AG04450 (cell line): ENCODE results near the gene TTLL6. TPM values are rescaled to one million over a fixed set of nuclear protein-coding genes. Genes with fewer than 3 reads are reported as not detected.

Experiments
- CTCF ChIA-PET: fragments of 300-600, 350-600 bp; formaldehyde crosslinking; extraction: SDS; loops from one replicate; lab custom pipeline; 2022; ENCODE audit warnings: antibody characterized with exemption, inconsistent platforms; lab: Charles Lee
- POLR2A ChIA-PET: fragments of 350-600 bp; formaldehyde crosslinking; extraction: SDS; loops from one replicate; lab custom pipeline; 2021; ENCODE audit warnings: antibody characterized with exemption, inconsistent platforms; lab: Yijun Ruan, JAX
- DNase-seq: peaks from one replicate; pipeline ENCODE4 v3.0.0-alpha.2; 2011; ENCODE audit warnings: low read depth, low spot score
- H3K27ac ChIP-seq: one replicate; pipeline ENCODE4 v1.5.1; 2012; ENCODE audit warnings: low read depth, low read length, control low read depth
- H3K27me3 ChIP-seq: one replicate; pipeline ENCODE4 v1.6.0; 2012; ENCODE audit warnings: low read length; ENCODE audit not compliant: control insufficient read depth, insufficient read depth
- H3K4me3 ChIP-seq: 2 replicates; pipeline ENCODE4 v1.5.1; 2011; ENCODE audit warnings: mild to moderate bottlenecking, low read depth, low read length, control low read depth
- H3K9me3 ChIP-seq: 2 replicates; pipeline ENCODE4 v1.5.1; 2012; ENCODE audit warnings: low read length; ENCODE audit not compliant: control insufficient read depth, insufficient read depth
- CTCF ChIP-seq: IDR thresholded peaks from 2 replicates; pipeline ENCODE4 v1.5.1; 2011; ENCODE audit warnings: low read depth, low read length, control low read depth, inconsistent platforms
- polyA plus RNA-seq: library from polyadenylated mRNA; depleted of rRNA; stranded (reverse); fragments of >200 nt; gene quantifications from 2 replicates; pipeline ENCODE4 v1.2.3, GENCODE V29; 2011

Gene TTLL6
- polyA plus RNA-seq, 1 experiment: 0.04 TPM

GRCh38 chr17:48722915-48723422 is 94.1 kb downstream of the TTLL6 start, which contains the start of gene PRAC2:
Gene PRAC2 (plus strand): TSS chr17:48723185. CDS start chr17:48724411, 1,226 bp downstream.
- TF ChIP-seq CTCF: no peak
- DNase-seq: no peak
- peaks cover 96% of the 10 kb centered on the region for H3K27me3 ChIP-seq
- ChIA-PET POLR2A (no interaction called here), CTCF (interaction anchor here (0.9 to 5.6 kb wide), 9 partner anchors 23 to 162 kb away, joined by 3 to 102 read pairs (median 11); no protein-coding TSS in a partner anchor)
- peaks cover 9% of the 10 kb centered on the region for H3K9me3 ChIP-seq
- H3K4me3 ChIP-seq: no peak within 1 kb of the TSS
- H3K27ac ChIP-seq: no peak within 1 kb of the TSS

- TF ChIP-seq CTCF: no peak
- Histone ChIP-seq H3K27ac (no peak within 1 kb of the TSS), H3K27me3 (peaks cover 96% of the 10 kb centered on the region), H3K9me3 (peaks cover 9% of the 10 kb centered on the region), H3K4me3 (no peak within 1 kb of the TSS)
- no peak for DNase-seq
- ChIA-PET CTCF (interaction anchor here (0.9 to 5.6 kb wide), 5 partner anchors 33 to 162 kb away, joined by 3 to 102 read pairs (median 47); no protein-coding TSS in a partner anchor), POLR2A (no interaction called here)
These were observed 94.7 kb downstream of the TTLL6 start, which contains the start of gene PRAC1 for GRCh38 chr17:48722201-48722907. Gene PRAC1 (minus strand): TSS chr17:48722518. CDS start chr17:48722392, 126 bp downstream.

- ChIA-PET POLR2A (no interaction called here), CTCF (interaction anchor here (0.6 to 4.9 kb wide), 2 partner anchors 68 to 164 kb away, joined by 3 to 47 read pairs; no protein-coding TSS in a partner anchor)
- TF ChIP-seq CTCF: no peak
- Histone ChIP-seq H3K27ac (no peak overlapping the region), H3K9me3 (peaks cover 9% of the 10 kb centered on the region), H3K27me3 (peaks cover 95% of the 10 kb centered on the region), H3K4me3 (no peak overlapping the region)
- DNase-seq: no peak
These were observed 96.0 kb downstream of the TTLL6 start for GRCh38 chr17:48721009-48721402.

DNA sequence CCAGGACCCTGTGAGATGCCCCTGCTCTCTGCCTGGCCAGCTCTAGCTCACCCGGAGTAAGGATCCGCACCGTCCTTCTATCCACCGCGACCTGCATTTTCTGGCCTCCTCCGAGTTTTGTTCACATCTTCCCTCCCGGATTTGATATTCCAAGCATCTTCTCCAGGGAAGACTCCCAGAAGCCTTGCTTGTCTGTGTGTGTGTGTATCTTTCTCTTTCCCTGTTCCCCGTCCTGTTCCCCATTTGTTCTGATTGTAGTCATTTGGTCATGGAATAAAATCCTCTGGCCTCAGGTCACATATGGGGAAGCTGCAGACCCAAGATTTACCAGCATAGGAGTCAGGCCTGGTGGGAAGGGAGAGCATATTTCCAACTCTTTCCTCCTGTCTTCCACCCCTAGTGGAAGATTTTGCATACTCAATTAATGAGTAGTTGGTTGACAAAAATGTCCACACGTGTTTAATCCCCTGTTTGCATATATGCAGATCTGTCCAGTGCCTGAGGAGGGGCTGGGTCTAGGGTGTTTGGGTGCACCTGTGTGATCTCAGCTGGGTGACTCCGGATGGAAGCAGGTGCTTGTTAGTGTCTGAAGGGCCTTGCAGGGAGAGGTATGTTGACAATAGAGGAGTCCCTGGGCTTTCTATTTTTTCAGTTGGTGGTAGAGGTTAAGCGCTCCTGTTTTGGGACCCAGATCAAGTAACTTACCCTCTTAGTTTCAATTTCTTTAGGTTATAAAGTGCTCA is 96.6 kb downstream of the TTLL6 start:
- Histone ChIP-seq H3K27me3 (peaks cover 93% of the 10 kb centered on the region), H3K4me3 (no peak overlapping the region), H3K9me3 (peaks cover 9% of the 10 kb centered on the region), H3K27ac (no peak overlapping the region)
- no peak for DNase-seq
- POLR2A ChIA-PET: no interaction called here
- TF ChIP-seq CTCF: no peak
- CTCF ChIA-PET: interaction anchor here (3.7 kb wide), 1 partner anchor 159 kb away, joined by 22 read pairs; no protein-coding TSS in a partner anchor
